ENCODE data around the gene AMDHD2.

AMDHD2 gene

GRCh38 chr16:2483939-2484897, 36.0 kb upstream of the AMDHD2 start:
- no peak for DNase-seq

DNA sequence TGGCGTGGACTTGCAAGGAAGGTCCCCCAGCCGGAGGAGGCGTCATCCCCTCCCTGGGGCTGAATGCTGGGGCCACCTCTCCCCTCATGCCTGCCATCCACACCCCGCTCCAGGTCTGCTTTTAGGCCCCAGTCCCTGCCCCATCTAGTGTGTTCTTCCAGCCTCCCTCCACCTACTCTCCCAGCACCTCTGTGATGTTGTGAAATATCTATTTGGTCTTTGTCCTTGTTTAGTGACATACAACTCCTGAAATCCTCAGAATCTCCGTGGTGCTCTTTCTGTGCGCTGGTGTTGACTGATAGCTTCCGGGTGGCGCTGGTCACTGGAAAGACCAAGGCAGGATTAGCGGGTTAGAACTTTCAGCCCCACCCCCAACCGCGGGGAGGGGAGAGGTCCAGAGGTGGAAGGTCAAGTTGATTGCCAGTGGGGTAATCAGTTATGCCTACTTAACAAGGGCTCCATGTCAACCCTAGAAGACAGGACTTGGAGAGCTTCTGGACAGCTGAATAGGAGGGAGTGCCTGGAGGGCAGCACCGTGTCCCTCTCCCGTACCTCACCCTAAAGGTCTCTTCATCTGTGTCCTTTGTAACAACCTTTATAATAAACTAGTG, 35.2 kb upstream of the AMDHD2 start:
- no peak for DNase-seq

GRCh38 chr16:2485811-2486507, 34.2 kb upstream of the AMDHD2 start:
- DNase-seq, result no peak

DNA sequence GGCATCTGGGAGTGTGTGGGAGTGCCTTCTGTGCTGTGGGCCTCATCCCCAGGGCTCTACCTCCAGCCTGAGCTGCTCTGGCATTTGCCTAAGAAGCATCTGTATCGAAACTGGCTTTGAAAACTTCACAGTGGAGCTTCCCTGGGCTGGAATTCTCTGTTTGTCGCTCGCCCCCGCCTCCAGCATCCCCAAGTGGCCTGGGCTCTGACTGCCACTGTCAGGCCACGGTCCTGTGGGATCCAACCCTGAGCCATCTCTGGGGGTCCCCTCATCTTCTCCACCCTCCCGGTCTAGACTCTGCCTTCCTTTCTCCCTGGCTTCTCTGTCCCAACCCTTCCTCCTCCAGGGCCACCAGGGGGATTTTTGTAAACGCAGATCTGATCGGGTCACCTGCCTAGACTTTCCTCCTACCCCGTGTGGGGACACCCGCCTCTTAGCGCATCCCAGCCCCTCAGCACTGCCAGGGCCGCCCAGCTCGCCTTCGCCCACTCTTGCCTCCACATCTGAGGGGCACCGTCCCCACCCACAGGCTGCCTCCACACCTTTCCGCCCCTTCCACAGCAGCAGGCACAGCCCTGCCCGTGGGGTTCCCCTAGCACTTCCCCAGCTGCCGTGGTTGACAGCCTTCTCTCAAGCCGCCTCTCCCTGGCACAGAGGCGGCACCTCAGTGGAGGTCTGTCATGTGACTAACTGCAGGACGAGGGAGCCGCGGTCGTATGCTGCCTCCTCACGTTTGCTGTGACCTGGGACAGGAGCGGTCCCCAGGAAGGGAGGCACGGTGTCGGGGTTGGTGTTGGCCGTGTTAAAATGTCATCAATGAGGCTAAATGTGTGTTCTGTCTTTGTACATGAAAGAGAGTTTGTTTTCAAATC, 33.3 kb upstream of the AMDHD2 start:
- no peak for DNase-seq

DNA sequence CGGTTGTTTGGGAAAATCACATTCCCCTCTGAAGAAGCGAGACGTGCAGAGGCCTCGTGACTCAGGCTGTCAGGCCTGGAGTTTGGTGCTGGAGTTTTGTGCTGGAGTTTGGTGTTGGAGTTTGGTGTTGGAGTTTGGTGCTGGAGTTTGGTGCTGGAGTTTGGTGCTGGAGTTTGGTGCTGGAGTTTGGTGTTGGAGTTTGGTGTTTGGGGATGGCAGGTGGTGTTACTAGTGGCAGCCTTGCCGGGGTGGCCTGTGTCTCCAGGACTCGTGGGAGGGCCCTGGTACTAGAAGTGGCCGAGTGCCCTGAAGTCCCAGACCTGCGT, 32.7 kb upstream of the AMDHD2 start:
- no peak for DNase-seq

- no peak for DNase-seq
These were observed 32.2 kb upstream of the AMDHD2 start for GRCh38 chr16:2487903-2488531.

GRCh38 chr16:2489581-2489980, 30.6 kb upstream of the AMDHD2 start:
- no peak for DNase-seq

- peak; percentile 78 for DNase-seq
These were observed 29.7 kb upstream of the AMDHD2 start for GRCh38 chr16:2490190-2491105.

DNA sequence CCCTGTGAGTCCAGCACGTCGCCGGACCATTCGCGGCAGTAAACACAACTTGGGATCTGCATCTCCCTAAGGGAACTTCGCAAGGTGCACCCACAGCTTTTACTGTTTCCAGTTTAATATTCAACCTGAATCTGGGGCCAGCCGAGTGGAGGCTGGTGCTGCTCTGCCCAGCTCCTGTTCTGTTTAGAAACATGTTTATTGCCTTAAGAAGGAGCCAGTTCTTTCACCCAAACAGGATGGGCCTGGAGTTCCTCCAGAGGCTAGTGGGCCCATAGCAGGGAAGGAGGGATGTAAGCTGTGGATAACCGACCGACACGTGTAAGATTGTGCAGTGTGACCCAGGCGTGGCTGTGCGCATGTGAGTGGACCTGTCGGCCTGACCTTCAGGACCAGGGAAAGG, 27.9 kb upstream of the AMDHD2 start:
- DNase-seq, result no peak

DNA sequence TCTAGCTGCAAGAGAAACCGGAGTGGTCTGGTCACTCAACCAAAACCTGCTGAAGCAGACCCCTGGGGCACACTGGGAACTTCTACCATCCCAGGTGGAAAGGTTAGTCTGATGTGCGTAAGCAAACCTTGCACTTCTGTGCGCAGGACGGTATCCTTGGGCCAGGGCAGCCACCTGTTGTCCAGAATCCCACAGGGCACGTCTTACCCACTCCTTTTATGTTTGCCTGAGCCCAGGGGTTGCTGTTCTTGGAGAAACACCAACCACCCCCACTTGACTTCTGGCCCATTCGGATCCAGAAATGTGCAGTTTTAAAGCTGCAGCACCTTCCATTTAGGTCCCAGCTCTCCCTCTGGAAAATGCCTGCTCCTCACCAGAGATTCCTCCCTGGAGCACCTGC, 26.6 kb upstream of the AMDHD2 start:
- no peak for DNase-seq

DNA sequence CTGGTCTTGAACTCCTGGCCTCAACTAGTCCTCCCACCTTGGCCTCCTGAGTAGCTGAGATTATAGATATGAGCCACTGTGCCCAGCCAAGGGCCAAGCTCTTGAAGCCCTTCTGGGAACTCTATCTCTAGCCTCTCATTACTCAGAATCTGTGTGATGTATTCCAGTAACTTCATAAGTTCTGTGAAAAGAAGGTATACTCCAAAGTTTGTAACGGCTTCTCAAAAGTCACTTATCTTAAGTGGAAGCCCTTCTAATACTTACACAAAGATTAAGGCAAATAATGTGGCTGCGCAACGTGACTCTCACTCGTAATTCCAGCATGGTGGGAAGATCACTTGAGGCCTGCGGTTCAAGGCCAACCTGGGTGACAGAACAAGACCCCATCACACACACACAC, 25.6 kb upstream of the AMDHD2 start:
- DNase-seq, result no peak

GRCh38 chr16:2495041-2495440, 25.1 kb upstream of the AMDHD2 start:
- no peak for DNase-seq

DNA sequence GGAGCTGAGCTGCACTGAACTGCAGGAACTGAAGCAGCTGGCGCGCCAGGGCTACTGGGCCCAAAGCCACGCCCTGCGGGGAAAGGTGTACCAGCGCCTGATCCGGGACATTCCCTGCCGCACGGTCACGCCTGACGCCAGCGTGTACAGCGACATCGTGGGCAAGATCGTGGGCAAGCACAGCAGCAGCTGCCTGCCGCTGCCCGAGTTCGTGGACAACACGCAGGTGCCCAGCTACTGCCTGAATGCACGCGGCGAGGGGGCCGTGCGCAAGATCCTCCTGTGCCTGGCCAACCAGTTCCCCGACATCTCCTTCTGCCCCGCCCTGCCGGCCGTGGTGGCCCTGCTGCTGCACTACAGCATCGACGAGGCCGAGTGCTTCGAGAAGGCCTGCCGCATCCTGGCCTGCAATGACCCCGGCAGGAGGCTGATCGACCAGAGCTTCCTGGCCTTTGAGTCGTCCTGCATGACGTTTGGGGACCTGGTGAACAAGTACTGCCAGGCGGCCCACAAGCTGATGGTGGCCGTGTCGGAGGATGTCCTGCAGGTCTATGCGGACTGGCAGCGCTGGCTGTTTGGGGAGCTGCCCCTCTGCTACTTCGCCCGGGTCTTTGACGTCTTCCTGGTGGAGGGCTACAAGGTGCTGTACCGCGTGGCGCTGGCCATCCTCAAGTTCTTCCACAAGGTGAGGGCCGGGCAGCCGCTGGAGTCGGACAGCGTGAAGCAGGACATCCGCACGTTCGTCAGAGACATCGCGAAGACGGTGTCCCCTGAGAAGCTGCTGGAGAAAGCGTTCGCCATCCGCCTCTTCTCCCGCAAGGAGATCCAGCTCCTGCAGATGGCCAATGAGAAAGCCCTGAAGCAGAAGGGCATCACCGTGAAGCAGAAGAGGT, 23.7 kb upstream of the AMDHD2 start:
- DNase-seq, result no peak

DNA sequence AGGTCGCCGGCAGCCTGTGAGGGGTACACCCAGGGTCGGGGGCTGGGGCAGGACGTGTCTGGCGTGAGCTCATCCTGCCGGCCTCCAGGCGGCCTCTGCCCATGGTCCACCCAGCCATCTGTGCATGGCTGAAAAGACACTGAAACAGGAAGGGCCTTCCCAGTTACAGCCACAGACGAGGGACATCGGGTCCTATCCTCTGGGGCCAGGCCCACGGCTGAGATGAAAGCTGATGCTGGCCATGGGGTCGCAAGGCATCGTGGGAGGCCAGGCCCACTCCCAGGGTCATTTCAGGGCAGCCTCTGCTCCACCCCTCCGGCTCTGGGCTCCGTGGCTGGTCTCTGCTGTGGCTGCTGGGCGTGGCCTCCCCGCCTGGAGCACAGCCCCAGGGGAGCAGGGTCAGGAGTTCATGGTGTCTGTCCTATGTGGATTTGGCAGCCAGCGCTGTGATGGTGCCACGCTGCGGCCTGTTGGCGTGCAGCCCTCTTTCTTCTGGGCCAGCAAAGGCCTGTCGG, 23.0 kb upstream of the AMDHD2 start:
- no peak for DNase-seq

DNA sequence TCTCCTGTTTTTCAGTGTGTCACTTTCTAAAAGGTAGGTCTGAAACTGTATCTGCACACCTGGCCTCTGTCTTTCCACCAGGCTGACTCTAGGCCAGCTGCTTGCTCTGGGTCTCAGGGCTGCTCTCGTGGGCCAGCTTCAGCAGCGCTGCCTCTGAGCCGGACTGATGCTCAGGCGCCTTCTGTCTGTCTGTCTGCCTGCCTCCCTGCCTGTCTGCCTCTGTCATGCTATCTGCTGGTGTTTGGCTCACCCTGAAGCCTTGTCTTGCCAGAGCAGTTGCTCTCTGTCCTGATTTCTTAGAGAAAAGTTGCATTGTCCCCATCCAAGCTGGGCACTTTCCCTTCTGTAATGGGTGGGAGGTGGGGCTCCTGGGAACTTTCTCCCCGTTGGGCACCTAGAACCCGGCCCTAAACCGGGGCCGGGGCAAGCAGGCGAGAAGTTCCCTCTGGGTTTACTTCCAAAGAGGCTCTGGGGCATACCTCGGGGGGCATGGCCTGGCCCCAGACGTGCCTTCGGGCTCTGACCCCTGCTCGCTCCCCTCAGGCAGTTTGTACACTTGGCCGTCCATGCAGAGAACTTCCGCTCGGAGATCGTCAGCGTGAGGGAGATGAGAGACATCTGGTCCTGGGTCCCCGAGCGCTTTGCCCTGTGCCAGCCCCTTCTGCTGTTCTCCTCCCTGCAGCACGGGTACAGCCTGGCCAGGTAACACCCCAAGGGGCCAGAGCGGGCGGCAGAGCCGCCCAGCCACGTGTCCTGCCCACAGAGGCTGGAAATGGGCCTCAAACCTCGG, 22.3 kb upstream of the AMDHD2 start:
- DNase-seq, result no peak

- DNase-seq, result no peak
These were observed 21.5 kb upstream of the AMDHD2 start for GRCh38 chr16:2498531-2499253.

DNA sequence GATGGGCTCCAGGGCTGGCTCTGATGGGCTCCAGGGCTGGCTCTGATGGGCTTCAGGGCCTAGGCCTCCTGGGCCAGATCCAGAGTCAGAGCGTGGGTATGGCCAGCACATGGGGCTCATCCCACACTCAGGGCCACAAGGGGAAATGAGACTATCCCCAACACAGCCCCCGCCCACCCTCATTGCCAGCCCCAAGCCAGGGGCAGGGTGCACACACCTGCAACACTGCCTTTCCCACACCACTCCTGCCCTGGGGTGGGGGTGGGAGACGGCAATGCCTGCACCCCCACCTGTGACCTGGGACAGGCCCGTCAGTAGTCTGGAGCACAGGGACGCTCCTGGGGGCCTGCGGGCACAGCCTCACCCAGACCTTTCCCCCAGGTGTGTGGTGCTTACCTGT, 20.7 kb upstream of the AMDHD2 start:
- no peak for DNase-seq

DNA sequence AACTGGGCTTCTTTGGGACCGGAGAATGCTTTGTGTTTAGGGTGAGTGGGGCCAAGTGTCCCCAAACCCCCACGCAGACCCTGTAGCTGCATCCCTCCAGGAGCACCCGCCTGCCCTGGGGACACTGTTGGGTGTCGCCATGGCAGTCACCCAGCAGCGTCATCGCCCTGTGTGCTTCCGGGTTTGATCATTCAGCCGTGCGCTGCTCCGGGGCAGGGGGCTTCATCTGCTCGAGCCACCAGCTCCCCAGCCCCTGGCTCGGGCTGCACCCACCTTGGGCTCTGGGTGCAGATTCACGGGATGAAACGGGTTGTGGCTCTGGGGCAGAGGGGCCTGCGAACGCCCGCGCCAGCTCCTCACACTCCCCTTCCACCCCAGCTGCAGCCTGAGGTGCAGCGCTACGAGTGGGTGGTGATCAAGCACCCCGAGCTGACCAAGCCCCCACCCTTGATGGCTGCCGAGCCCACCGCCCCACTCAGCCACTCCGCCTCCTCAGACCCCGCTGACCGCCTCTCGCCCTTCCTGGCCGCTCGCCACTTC, 20.2 kb upstream of the AMDHD2 start:
- DNase-seq, result no peak

Data from NCI-H526 treated with DMSO at 0.1 percent for 48 hours (cell line).